GM12878 (cell line): ENCODE measurements around the gene TTC39A. TPM values are rescaled to one million over a fixed set of nuclear protein-coding genes. Genes with fewer than 3 reads are reported as not detected.

Experiments
- ASH2L ChIP-seq: fragments of 300-600, 200-600 bp; sonication (generic); IDR thresholded peaks from 2 replicates; pipeline ENCODE4 v1.6.1; 2017; ENCODE audit warnings: low read depth, mild to moderate bottlenecking, borderline replicate concordance
- FOS ChIP-seq: IDR thresholded peaks from 3 replicates; pipeline ENCODE4 v1.6.1; 2011; ENCODE audit warnings: borderline replicate concordance; ENCODE audit not compliant: insufficient read length; ENCODE audit errors: extremely low read depth
- NFYB ChIP-seq: IDR thresholded peaks from 2 replicates; pipeline ENCODE4 v1.6.1; 2011; ENCODE audit warnings: low read depth, mild to moderate bottlenecking, low read length, improper control_type of control experiment, moderate library complexity; ENCODE audit not compliant: insufficient read depth
- STAT1 ChIP-seq: fragments of 450-650 bp; conservative IDR thresholded peaks from 2 replicates; pipeline ENCODE4 v1.6.1; 2014; ENCODE audit warnings: antibody characterized with exemption, mild to moderate bottlenecking
- TAF1 ChIP-seq: IDR thresholded peaks from 2 replicates; pipeline ENCODE4 v1.6.1; 2011; ENCODE audit warnings: mild to moderate bottlenecking, low read depth, low read length, borderline replicate concordance
- ZNF687 ChIP-seq: fragments of 450-650 bp; IDR thresholded peaks from 2 replicates; pipeline ENCODE4 v1.6.1; 2017; ENCODE audit warnings: mild to moderate bottlenecking, moderate library complexity
- polyA plus RNA-seq, 11 experiments: library from polyadenylated mRNA; depleted of rRNA in 4 of 11; unstranded in 6 of 11; stranded (reverse) in 5 of 11; fragments of >200 nt; fragmentation: Nextera tagmentation in 4 of 11; fragmentation: Illumina TruSeq in 1 of 11; extraction: Ambion mirVana in 4 of 11; extraction: Trizol in 1 of 11; gene quantifications; 1 replicate in 1 of 11; 2 replicates in 10 of 11; pipeline versions ENCODE4 v1.2.1 to v1.2.3, GENCODE V29; 2011 to 2016; ENCODE audit warnings: inconsistent platforms in 2 of 11, missing spikeins in 2 of 11, low read depth in 1 of 11
- total RNA-seq, 4 experiments: library from RNA; depleted of rRNA in 3 of 4; stranded (reverse); fragments of >200 nt in 3 of 4; fragmentation: Illumina TruSeq in 1 of 4; extraction: Trizol in 1 of 4; gene quantifications; 2 replicates each; pipeline versions ENCODE4 v1.2.1 to v1.2.3, GENCODE V29; 2013 to 2021

Gene TTC39A
- total and polyA plus RNA-seq, 10 of the 15 experiments (the other 5 are each of a cell fraction or from before 2014, with no cell fraction given): 0.18 to 3.0 (median 1.2) TPM

- TF ChIP-seq ZNF687 (no peak), FOS (no peak), STAT1 (no peak), TAF1 (no peak), NFYB (no peak), ASH2L (no peak)
Measured at GRCh38 chr1:51298322-51298705, 32.0 kb downstream of the TTC39A start (continued).
